Activated T-cell treated with anti-CD3 and anti-CD28 coated beads for 24 hours (primary cell): ENCODE results near the gene ATP1B2.
"Not testable (repeated sequence)": the region's sequence is repeated elsewhere in the genome, so short reads cannot be mapped to it uniquely, and the experiment has no call there.

Source experiments
- DNase-seq: peaks from one replicate; pipeline ENCODE4 v3.0.0-alpha.2; 2020; ENCODE audit warnings: low read depth

ATP1B2 gene

DNA sequence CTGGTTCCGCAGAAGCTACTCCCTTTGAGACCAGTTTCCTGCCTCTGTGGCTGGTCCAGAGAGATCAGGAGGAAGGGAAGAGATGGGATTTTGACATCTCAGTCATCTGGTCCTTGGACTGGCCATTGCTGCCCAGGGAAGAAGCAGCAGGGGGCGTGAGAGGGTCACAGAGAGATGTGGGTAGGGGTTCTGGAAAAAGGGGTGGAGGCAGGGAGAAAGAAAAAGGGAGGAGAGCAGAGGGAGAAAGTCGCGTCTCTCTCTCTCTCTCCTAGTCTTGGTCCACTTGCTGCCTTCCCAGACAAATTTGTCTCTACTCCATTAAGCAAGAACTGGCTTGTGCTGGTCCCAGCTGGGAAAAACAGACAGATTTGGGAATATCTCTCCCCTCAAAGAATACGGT is 16.3 kb upstream of the ATP1B2 start:
- no peak for DNase-seq

- no peak for DNase-seq
Measured at GRCh38 chr17:7636163-7636562, 14.6 kb upstream of the ATP1B2 start.

DNA sequence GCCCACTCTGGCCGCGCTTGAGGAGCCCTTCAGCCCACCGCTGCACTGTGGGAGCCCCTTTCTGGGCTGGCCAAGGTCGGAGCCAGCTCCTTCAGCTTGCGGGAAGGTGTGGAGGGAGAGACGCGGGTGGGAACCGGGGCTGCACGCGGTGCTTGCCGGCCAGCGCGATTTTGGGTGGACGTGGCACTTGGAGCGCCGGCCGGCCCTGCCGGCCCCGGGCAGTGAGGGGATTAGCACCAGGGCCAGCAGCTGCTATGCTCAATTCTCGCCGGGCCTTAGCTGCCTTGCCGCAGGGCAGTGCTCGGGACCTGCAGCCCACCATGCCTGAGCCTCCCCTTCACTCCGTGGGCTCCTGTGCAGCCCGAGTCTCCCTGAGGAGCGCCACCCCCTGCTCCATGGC is 9.9 kb upstream of the ATP1B2 start:
- no peak for DNase-seq

DNA sequence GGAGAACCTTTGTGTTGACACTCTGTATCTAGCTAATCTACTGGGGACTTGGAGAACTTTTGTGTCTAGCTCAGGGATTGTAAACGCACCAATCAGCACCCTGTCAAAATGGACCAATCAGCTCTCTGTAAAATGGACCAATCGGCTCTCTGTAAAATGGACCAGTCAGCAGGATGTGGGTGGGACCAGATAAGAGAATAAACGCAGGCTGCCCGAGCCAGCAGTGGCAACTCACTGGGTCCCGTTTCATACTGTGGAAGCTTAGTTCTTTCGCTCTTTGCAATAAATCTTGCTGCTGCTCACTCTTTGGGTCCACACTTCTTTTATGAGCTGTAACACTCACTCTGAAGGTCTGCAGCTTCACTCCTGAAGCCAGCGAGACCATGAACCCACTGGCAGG is 9.1 kb upstream of the ATP1B2 start:
- not testable (repeated sequence) for DNase-seq

- no peak for DNase-seq
Measured at GRCh38 chr17:7644775-7645174, 6.0 kb upstream of the ATP1B2 start.

DNA sequence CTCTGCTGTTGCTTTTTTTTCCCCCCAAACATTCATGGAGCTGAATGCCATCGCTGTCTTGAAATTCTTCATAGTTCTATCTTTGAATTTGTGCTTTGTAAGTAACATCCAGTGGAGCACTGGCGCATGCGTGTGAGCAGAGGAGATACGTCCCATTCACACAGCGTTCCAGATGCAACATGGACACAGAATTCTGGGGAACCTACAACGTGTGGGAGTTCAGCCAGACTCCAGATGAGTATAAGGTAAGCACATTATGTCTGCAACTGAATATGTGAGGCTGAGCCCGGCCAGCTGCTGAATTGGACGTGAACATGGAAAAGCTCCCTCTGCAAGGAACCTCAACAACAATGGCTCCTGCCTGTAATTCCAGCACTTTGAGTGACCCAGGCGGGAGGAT is 4.3 kb upstream of the ATP1B2 start:
- no peak for DNase-seq

- DNase-seq, result no peak
Measured at GRCh38 chr17:7647018-7647417, 3.7 kb upstream of the ATP1B2 start.

DNA sequence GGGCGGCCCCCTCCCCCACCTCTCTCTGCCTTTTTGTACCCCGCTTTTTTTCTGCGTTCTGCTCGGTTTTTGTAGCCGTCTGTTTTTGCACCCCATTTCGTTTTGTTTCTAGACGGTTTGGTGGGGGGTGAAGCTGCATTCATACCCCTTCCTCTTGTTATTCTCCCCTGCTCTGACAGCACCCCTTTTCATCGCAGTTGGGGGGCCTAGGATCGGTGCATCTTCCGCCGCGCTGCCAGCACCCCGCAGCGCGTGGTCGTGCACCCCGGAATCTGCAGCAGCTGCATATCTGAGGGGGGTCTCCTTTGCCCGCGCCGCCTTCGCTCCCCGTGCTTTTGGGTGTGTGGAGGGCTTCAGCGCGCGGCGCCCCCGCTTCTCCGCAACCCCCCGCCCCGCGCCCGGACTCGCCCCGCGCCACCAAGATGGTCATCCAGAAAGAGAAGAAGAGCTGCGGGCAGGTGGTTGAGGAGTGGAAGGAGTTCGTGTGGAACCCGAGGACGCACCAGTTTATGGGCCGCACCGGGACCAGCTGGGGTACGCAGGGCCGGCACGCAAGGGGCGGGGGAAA is 455 bp downstream of the ATP1B2 start:
- no peak for DNase-seq

- no peak for DNase-seq
Measured at GRCh38 chr17:7651665-7652387, 1.1 kb downstream of the ATP1B2 start.

DNA sequence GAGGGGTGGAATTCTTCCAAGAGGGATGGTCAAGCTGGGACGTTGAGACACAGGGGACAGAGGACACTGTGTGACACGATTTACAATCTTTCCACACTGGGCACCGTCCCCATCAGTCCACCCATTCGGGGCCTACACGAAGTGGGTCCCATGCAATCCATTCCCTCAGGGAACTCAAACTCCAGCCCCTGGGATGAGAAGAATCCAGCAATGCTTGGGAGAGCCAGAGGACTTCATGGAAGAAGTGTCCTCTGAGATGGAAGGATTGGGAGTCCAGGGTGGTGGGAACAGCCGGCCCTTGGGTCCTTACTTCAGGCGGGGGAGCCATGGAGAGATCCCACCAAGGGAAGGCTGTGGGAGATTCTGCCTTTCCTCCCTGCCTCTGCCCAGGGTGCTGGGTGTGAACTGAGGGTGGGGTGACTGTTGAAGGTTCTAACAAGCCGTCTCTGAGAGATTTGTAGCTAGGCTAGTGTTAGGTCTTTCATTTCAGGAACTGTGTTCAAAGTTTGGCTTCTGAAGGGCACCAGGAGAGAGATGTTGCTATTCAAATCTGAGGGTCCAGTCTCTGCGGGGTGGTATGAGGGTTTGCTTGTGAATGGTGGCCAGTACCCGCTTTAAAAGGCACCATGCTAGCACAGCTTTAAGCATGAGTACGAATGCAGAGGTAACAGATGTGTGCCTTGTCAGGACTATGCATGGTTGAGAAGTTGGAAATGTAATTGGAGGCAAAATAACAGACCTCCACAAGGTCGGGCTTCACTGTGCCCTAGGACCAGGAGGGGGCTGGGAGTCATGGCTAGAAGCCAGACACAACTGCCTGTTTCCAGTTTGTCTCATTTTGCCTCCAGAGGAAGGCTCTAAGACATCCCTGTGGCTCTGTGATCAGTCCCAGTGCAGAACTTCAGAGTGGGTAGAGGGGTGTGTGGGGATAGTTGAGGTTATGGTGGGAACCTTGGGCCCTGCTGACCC is 1.9 kb downstream of the ATP1B2 start:
- DNase-seq, result no peak

DNA sequence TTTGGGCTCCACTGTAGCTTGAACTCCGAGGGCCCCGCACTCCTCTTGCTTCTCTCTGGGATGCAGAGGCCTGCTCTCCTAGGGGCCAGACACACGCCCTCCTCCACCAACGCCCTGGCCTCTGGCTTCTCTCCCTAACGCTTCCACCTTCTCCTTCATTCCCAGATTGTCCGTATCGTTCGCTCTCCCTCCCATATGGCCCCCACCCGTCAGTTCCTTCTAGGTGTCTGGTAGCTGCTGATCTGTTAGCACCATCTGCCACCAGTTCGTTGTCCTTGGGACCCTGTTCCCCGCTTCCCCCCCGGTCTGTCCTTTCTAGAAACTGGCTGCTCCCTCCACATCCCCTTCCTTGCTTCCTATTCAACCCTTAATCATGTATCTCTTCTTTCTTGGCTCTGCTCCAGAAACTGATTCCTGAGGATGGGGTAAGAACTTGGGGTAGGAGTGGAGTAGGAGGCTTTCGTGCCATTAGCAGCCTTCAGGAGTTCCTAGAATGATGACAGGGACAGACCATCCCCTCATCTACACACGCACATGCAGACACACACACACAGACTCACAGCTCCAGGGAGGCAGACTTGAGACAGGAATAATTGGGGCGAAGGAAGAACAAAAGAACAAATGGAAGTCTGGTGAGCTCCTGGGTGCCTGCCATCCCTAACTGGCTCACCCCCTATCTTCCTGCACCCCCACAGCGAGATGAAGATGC is 4.3 kb downstream of the ATP1B2 start:
- no peak for DNase-seq

GRCh38 chr17:7655541-7655840 is 4.8 kb downstream of the ATP1B2 start:
- no peak for DNase-seq

GRCh38 chr17:7656958-7657609 is 6.4 kb downstream of the ATP1B2 start:
- DNase-seq, result no peak

DNA sequence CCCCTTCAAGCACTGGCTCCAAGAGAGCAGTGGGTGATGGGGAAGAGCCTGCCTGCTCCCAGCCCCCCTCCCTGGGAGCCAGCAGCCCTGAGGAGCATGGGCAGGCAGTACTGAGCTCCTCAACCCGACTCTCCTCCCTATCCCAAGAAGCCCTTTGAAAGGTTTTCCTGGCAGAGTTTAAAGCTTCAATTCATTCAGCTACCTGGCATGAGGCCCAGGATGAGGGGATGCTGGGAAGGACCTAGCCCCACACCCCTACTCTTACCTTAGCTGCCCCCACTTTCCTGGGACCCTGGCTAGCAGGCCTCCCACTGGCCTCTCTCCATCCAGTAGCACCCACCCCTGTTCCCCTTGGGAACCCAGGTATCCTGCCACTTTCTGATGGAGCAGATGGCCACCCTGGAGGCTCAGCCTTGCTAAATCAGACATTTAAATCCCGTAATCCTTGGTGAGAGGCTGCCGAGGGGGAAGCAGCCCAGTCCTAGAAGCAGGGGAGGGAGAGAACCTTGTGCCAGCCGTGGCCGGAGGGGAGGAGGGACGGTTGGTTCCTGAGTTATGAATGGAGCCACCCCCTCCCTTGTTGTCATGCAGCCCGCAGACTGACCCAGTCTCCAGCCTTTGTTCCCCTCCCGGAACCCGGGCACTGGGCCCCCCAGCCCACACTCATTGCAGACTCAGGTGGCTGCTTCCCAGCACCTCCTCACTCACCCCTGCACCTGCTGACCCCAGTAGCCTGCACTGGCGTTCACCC is 17.1 kb downstream of the ATP1B2 start:
- DNase-seq, result no peak

GRCh38 chr17:7668482-7668881 is 17.8 kb downstream of the ATP1B2 start:
- no peak for DNase-seq

- peak; percentile 27 for DNase-seq
Measured at GRCh38 chr17:7673239-7673638, 22.5 kb downstream of the ATP1B2 start.

DNA sequence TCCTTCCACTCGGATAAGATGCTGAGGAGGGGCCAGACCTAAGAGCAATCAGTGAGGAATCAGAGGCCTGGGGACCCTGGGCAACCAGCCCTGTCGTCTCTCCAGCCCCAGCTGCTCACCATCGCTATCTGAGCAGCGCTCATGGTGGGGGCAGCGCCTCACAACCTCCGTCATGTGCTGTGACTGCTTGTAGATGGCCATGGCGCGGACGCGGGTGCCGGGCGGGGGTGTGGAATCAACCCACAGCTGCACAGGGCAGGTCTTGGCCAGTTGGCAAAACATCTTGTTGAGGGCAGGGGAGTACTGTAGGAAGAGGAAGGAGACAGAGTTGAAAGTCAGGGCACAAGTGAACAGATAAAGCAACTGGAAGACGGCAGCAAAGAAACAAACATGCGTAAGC is 24.2 kb downstream of the ATP1B2 start:
- DNase-seq, result no peak

- no peak for DNase-seq
Measured at GRCh38 chr17:7676533-7676932, 25.8 kb downstream of the ATP1B2 start.

DNA sequence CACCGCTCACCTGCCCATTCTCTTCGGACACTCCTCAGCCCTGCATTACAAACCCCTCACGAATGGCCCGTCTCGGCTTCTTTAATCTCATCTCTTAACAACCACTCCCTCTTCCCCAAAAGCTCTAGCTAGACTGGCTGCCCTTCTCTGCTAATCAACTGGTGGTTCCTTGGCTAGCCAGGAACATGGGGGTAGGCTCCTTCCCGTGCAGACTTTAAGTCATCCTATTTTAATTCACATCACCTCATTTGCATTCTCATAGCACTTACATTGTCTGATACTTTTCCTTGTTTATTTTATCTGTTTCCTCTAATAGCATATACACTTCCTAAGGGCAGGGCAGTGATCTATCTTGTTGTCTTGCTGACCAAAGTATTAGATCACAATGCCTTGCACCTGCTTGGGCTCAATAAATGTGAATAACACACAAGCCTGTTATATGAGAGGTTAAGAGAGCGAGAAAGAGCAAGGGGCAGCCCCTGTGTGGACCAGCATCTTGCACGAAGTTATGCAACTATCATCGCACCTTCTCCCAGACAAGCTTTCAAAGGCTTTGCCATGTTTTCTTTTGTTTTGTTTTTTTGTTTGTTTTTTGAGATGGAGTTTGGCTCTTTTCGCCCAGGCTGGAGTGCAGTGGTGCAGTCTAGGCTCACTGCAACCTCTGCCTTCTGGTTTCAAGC is 26.8 kb downstream of the ATP1B2 start:
- no peak for DNase-seq

- no peak for DNase-seq
Measured at GRCh38 chr17:7684851-7685532, 34.3 kb downstream of the ATP1B2 start.
